GM23248 (cell line): ENCODE data around the gene SLC8B1.

Experiments used
- EZH2 ChIP-seq: fragments of 200-600 bp; sonication (generic); IDR thresholded peaks from 2 replicates; pipeline ENCODE4 v1.6.1; 2018; ENCODE audit warnings: antibody characterized with exemption, mild to moderate bottlenecking; ENCODE audit not compliant: insufficient read depth, poor library complexity, severe bottlenecking
- EZH2phosphoT487 ChIP-seq: fragments of 200-600 bp; sonication (generic); IDR thresholded peaks from 2 replicates; pipeline ENCODE4 v1.6.1; 2018; ENCODE audit warnings: antibody characterized with exemption, moderate library complexity, mild to moderate bottlenecking, low read depth; ENCODE audit not compliant: insufficient read depth

DNA sequence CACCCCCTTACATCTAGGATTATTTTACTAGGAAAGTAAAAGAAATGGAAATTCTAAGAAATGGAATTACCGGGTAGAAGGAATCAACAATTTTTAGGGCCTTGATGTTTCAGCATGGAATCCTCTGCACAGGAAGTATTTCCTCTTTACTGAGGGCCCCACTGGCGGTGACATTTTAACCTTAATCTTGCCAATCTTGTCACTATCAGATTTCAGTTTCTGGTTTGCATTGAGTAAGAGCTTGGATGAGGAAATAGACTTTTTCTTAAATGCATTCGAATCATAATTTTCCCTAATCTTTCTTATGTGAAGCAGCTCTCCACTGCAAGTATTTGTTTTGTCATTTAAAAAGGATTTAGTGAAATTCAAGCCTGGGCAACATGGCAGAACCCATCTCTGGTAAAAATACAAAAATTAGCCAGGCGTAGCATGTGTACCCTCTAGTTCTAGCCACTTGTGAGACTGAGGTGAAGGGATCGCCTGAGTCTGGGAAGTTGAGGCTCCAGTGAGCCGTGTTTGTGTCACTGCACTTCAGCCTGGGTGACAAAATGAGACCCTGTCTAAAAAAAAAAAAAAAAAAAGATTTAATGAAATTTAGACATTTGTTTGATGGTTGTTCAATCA, 73.0 kb downstream of the SLC8B1 start:
- TF ChIP-seq EZH2phosphoT487 (no peak), EZH2 (no peak)
